K562 (cell line): ENCODE data around the gene PMP22. TPM values are rescaled to one million over a fixed set of nuclear protein-coding genes. Genes with fewer than 3 reads are reported as not detected.

Experiments used
- ATAC-seq: fragments of 200-7000 bp; cut with Tn5 transposase; 3 replicates; pipeline ENCODE4 v1.9.1; 2020; ENCODE audit warnings: moderate library complexity
- BruUV-seq: library from RNA; stranded (reverse); fragments of 400-500 nt; replicated peaks from 2 replicates; lab custom pipeline; 2021; lab: Mats Ljungman, UMichigan
- CTCF ChIA-PET: fragments of 300-600 bp; formaldehyde crosslinking; extraction: SDS; loops from one replicate; lab custom pipeline; 2021; ENCODE audit warnings: low intra/inter-chr PET ratio; lab: Yijun Ruan, JAX
- POLR2A ChIA-PET: fragments of 300-600, 350-650 bp; sonication (Branson Sonifier 250); formaldehyde crosslinking; extraction: SDS; loops from one replicate; lab custom pipeline; 2021; ENCODE audit warnings: antibody characterized with exemption, inconsistent platforms; lab: Yijun Ruan, JAX
- DNase-seq, 4 experiments: peaks; one replicate each; pipeline versions ENCODE4 v3.0.0 to v3.0.0-alpha.2; 2011 to 2018; ENCODE audit warnings: low spot score in 3 of 4, mixed read lengths in 3 of 4; ENCODE audit errors: extremely low read depth in 1 of 4
- FAIRE-seq: peaks from 2 replicates; lab custom pipeline; 2011; peaks lifted over from hg19 to GRCh38; lab: Jason Lieb, UNC
- H2AFZ ChIP-seq: 2 replicates; pipeline ENCODE4 v1.6.0; 2011; ENCODE audit warnings: low read depth, low read length, control low read depth, inconsistent platforms
- H3K27ac ChIP-seq: fragments of 200-600 bp; 3 replicates; pipeline ENCODE4 v1.8.0; 2011; ENCODE audit warnings: low read depth, mild to moderate bottlenecking, control low read depth, inconsistent platforms, low read length, moderate library complexity, mixed read lengths; ENCODE audit errors: extremely low read depth
- H3K27me3 ChIP-seq, 2 experiments: fragments of 300-600 bp in 1 of 2; 2 replicates in 1 of 2; 3 replicates in 1 of 2; pipeline versions ENCODE4 v1.6.0 to v1.8.0; 2011; ENCODE audit warnings: inconsistent platforms in 2 of 2, low read length in 2 of 2, mild to moderate bottlenecking in 1 of 2, mixed read lengths in 1 of 2, moderate library complexity in 1 of 2; ENCODE audit not compliant: control insufficient read depth in 2 of 2, insufficient read depth in 2 of 2
- H3K36me3 ChIP-seq: fragments of 300-600 bp; 3 replicates; pipeline ENCODE4 v1.8.0; 2011; ENCODE audit warnings: mild to moderate bottlenecking, low read length, inconsistent platforms; ENCODE audit not compliant: control insufficient read depth, insufficient read depth
- H3K4me1 ChIP-seq, 2 experiments: fragments of 200-600 bp in 1 of 2; replicated peaks in 1 of 2; 2 replicates in 1 of 2; 3 replicates in 1 of 2; pipeline versions ENCODE4 v1.5.1 to v1.8.0; 2011; ENCODE audit warnings: inconsistent platforms in 2 of 2, low read length in 2 of 2, mild to moderate bottlenecking in 1 of 2, mixed read lengths in 1 of 2, moderate library complexity in 1 of 2; ENCODE audit not compliant: control insufficient read depth in 2 of 2, insufficient read depth in 2 of 2
- H3K4me2 ChIP-seq: 2 replicates; pipeline ENCODE4 v1.6.1; 2011; ENCODE audit warnings: low read length, control low read depth, inconsistent platforms, mixed read lengths; ENCODE audit not compliant: insufficient read depth
- H3K4me3 ChIP-seq: fragments of 200-600 bp; sonication (generic), shearing (Covaris generic); 2 replicates; pipeline ENCODE4 v1.5.1; 2016; ENCODE audit warnings: control low read depth, inconsistent platforms
- H3K79me2 ChIP-seq: fragments of 200-600 bp; 3 replicates; pipeline ENCODE4 v1.8.0; 2011; ENCODE audit warnings: low read length, inconsistent platforms; ENCODE audit not compliant: control insufficient read depth, insufficient read depth
- H3K9ac ChIP-seq, 2 experiments: 2 replicates each; pipeline versions ENCODE4 v1.6.0 to v1.6.1; 2011; ENCODE audit warnings: low read depth in 2 of 2, low read length in 2 of 2, control low read depth in 1 of 2, inconsistent platforms in 1 of 2, mild to moderate bottlenecking in 1 of 2, mixed read lengths in 1 of 2; ENCODE audit not compliant: insufficient read depth in 1 of 2
- H3K9me1 ChIP-seq: one replicate; pipeline ENCODE4 v1.6.0; 2011; ENCODE audit warnings: inconsistent platforms, mild to moderate bottlenecking, low read length, moderate library complexity; ENCODE audit not compliant: control insufficient read depth, insufficient read depth
- H3K9me3 ChIP-seq: replicated peaks from 2 replicates; pipeline ENCODE4 v1.5.1; 2011; ENCODE audit warnings: low read depth, low read length, inconsistent platforms; ENCODE audit not compliant: control insufficient read depth, insufficient read depth
- H4K20me1 ChIP-seq: replicated peaks from 2 replicates; pipeline ENCODE4 v1.6.1; 2011; ENCODE audit warnings: low read length, inconsistent platforms, mixed read lengths; ENCODE audit not compliant: control insufficient read depth, insufficient read depth
- CBFA2T2 ChIP-seq: fragments of 450-650 bp; conservative IDR thresholded peaks from 2 replicates; pipeline ENCODE4 v1.6.1; 2017; ENCODE audit warnings: mild to moderate bottlenecking
- CHCHD3 ChIP-seq: fragments of 250-450 bp; sonication (Bioruptor Pico); IDR thresholded peaks from 2 replicates; pipeline ENCODE4 v2.1.2; 2022; ENCODE audit warnings: mild to moderate bottlenecking
- E2F3 ChIP-seq: fragments of 250-450 bp; sonication (Bioruptor Pico); IDR thresholded peaks from 2 replicates; pipeline ENCODE4 v1.4.0; 2020; ENCODE audit warnings: mild to moderate bottlenecking
- MECOM ChIP-seq: fragments of 250-450 bp; sonication (Bioruptor Pico); IDR thresholded peaks from 2 replicates; pipeline ENCODE4 v1.8.0; 2022; ENCODE audit warnings: inconsistent platforms
- PHF21A ChIP-seq: fragments of 450-650 bp; IDR thresholded peaks from 2 replicates; pipeline ENCODE4 v1.6.1; 2017; ENCODE audit warnings: low read depth, borderline replicate concordance
- POLR2AphosphoS2 ChIP-seq: IDR thresholded peaks from 2 replicates; pipeline ENCODE4 v1.6.1; 2012; ENCODE audit warnings: low read length, improper control_type of control experiment
- RBM22 ChIP-seq: fragments of 200-400 bp; formaldehyde crosslinking; IDR thresholded peaks from 2 replicates; pipeline ENCODE4 v1.6.1; 2018; ENCODE audit warnings: low read length, low read depth; ENCODE audit not compliant: poor library complexity, severe bottlenecking
- SMAD4 ChIP-seq: fragments of 250-450 bp; sonication (Bioruptor Pico); conservative IDR thresholded peaks from 2 replicates; pipeline ENCODE4 v1.8.0; 2021; ENCODE audit warnings: inconsistent platforms, mild to moderate bottlenecking, moderate library complexity
- SP2 ChIP-seq: IDR thresholded peaks from 2 replicates; pipeline ENCODE4 v1.6.1; 2011; ENCODE audit warnings: mild to moderate bottlenecking, low read depth, low read length, moderate library complexity; ENCODE audit not compliant: poor library complexity, severe bottlenecking; ENCODE audit errors: extremely low read depth
- ZNF143 ChIP-seq: sonication (generic); formaldehyde crosslinking; IDR thresholded peaks from 2 replicates; pipeline ENCODE4 v1.9.0; 2022; ENCODE audit warnings: mild to moderate bottlenecking, missing genetic modification reagents
- WGBS: fragments of 100-300 bp; shearing (Covaris generic); methylation state at CpG from one replicate; pipeline ENCODE4 v1.1.6; 2016; ENCODE audit warnings: low coverage, mixed read lengths; ENCODE audit not compliant: insufficient coverage; ENCODE audit errors: missing lambda C conversion rate; 5-methylcytosine and 5-hydroxymethylcytosine counted together
- in situ Hi-C: fragments of 300-500 bp; cut with MboI; formaldehyde crosslinking; loops from 4 replicates; pipeline ENCODE4 v1.15.0; 2018; ENCODE audit warnings: inconsistent platforms, mixed read lengths
- intact Hi-C: fragments of 100-400 bp; cut with micrococcal nuclease; formaldehyde crosslinking; loops from 2 replicates; pipeline ENCODE4 v1.14.2; 2022
- polyA plus RNA-seq, 8 experiments: library from polyadenylated mRNA; depleted of rRNA in 4 of 8; stranded (reverse) in 5 of 8; unstranded in 3 of 8; fragments of >200 nt; fragmentation: Nextera tagmentation in 2 of 8; fragmentation: Illumina TruSeq in 1 of 8; extraction: Ambion mirVana in 2 of 8; extraction: Trizol in 1 of 8; gene quantifications; 2 replicates each; pipeline versions ENCODE4 v1.2.1 to v1.2.3, GENCODE V29; 2011 to 2014; ENCODE audit warnings: inconsistent platforms in 1 of 8, missing spikeins in 1 of 8
- total RNA-seq, 7 experiments: library from RNA; depleted of rRNA in 6 of 7; stranded (reverse); fragments of >200 nt in 6 of 7; fragmentation: Illumina TruSeq in 2 of 7; extraction: Trizol in 2 of 7; gene quantifications; 2 replicates each; pipeline versions ENCODE4 v1.2.1 to v1.2.3, GENCODE V29; 2011 to 2021; ENCODE audit warnings: low replicate concordance in 1 of 7
- TF ChIP-seq, protein P1 (sequence below): fragments of 450-650 bp; formaldehyde crosslinking; IDR thresholded peaks from 2 replicates; pipeline ENCODE4 v1.4.0; 2022; ENCODE audit warnings: missing genetic modification characterization
- TF ChIP-seq, protein P2 (sequence below): fragments of 450-650 bp; IDR thresholded peaks from 2 replicates; pipeline ENCODE4 v1.6.1; 2017; ENCODE audit warnings: antibody characterized with exemption
- TF ChIP-seq, protein P3 (sequence below): sonication (generic); formaldehyde crosslinking; IDR thresholded peaks from 2 replicates; pipeline ENCODE4 v1.8.0; 2022; ENCODE audit warnings: mild to moderate bottlenecking, missing genetic modification reagents
- TF ChIP-seq, protein P4 (sequence below), 2 experiments: fragments of 150-350 bp in 1 of 2; IDR thresholded peaks; 2 replicates each; pipeline ENCODE4 v1.6.1; 2012 to 2016; ENCODE audit warnings: low read depth in 2 of 2, low read length in 2 of 2, mild to moderate bottlenecking in 1 of 2, moderate library complexity in 1 of 2

PMP22 gene
- total and polyA plus RNA-seq, 9 of the 15 experiments (the other 6 are each of a cell fraction or from before 2014, with no cell fraction given) = 12.6 to 62.3 (median 25.8) TPM

DNA sequence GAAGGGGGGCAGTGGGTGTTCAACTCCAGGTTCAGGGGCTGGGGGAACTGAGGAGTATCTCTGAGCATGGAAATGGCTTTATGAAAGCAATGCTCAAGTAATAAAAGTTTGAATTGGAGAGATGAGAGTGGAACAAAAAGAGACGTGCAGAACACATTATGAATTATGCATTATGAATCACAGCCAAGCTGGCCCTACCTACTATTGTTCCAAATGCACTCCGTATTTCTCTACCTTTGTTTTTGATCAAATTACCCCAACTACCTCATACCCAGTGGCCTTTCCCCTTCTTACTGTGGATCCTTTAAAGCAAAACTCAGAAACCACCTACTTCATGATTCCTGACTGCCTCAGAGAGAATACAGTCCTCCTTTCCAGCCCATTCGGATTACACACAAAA is 38.1 kb upstream of the PMP22 start (continued):
- TF ChIP-seq, protein P1, sequence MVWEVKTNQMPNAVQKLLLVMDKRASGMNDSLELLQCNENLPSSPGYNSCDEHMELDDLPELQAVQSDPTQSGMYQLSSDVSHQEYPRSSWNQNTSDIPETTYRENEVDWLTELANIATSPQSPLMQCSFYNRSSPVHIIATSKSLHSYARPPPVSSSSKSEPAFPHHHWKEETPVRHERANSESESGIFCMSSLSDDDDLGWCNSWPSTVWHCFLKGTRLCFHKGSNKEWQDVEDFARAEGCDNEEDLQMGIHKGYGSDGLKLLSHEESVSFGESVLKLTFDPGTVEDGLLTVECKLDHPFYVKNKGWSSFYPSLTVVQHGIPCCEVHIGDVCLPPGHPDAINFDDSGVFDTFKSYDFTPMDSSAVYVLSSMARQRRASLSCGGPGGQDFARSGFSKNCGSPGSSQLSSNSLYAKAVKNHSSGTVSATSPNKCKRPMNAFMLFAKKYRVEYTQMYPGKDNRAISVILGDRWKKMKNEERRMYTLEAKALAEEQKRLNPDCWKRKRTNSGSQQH (CRISPR knock-in tag) = no peak
- TF ChIP-seq CHCHD3 = no peak

DNA sequence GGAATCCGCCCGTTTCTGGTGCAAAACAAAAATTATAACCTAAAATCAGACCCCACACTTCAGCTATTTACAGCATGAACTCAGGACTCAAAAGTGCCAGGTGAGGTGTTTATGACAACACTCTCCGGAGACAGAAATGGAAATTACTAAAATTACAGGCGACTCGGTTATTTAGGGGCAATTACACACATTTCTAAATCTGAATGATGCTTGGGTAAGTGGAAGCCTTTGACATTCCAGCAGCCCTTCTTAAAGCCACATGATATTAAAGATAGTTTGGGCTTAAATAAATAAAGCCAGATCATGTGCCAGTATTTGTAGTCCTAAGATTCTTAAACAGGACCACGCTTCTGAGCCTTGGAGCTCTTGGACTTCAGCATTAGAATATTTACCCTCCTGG is 36.7 kb upstream of the PMP22 start:
- FAIRE-seq = no peak
- 3% methylated on average over 6 of the region's 6 CpGs for WGBS
- POLR2A ChIA-PET = interaction anchor here (1.1 kb wide), 1 partner anchor 10 kb away, joined by 4 read pairs; no protein-coding TSS in a partner anchor
- H3K36me3 ChIP-seq = no peaks in the 10 kb centered on the region
- no peak for ATAC-seq
- BruUV-seq = no TSS peak
- no peak overlapping the region for H3K27ac ChIP-seq
- H3K27me3 ChIP-seq = peaks cover 0 to 13% of the 10 kb centered on the region in 2 experiments; a peak in 3 of 5 replicates
- H3K79me2 ChIP-seq = no peaks in the 10 kb centered on the region
- H3K4me3 ChIP-seq = no peak overlapping the region
- no peak overlapping the region for H3K9ac ChIP-seq
- CTCF ChIA-PET = no interaction called here
- intact Hi-C loops = no loop called here
- DNase-seq = no peak
- no peak overlapping the region for H3K4me2 ChIP-seq
- no peaks in the 10 kb centered on the region for H3K4me1 ChIP-seq
- H2AFZ ChIP-seq = no peak overlapping the region
- H3K9me1 ChIP-seq = no peaks in the 10 kb centered on the region
- in situ Hi-C loops = no loop called here
- no peaks in the 10 kb centered on the region for H4K20me1 ChIP-seq
- no peaks in the 10 kb centered on the region for H3K9me3 ChIP-seq
- TF ChIP-seq RBM22 = no peak
- no peak for TF ChIP-seq MECOM (CRISPR knock-in tag)
- TF ChIP-seq SMAD4 (CRISPR knock-in tag) = no peak
- TF ChIP-seq CBFA2T2 = no peak
- TF ChIP-seq E2F3 = no peak
- TF ChIP-seq ZNF143 (CRISPR knock-in tag) = no peak
- TF ChIP-seq, protein P2, sequence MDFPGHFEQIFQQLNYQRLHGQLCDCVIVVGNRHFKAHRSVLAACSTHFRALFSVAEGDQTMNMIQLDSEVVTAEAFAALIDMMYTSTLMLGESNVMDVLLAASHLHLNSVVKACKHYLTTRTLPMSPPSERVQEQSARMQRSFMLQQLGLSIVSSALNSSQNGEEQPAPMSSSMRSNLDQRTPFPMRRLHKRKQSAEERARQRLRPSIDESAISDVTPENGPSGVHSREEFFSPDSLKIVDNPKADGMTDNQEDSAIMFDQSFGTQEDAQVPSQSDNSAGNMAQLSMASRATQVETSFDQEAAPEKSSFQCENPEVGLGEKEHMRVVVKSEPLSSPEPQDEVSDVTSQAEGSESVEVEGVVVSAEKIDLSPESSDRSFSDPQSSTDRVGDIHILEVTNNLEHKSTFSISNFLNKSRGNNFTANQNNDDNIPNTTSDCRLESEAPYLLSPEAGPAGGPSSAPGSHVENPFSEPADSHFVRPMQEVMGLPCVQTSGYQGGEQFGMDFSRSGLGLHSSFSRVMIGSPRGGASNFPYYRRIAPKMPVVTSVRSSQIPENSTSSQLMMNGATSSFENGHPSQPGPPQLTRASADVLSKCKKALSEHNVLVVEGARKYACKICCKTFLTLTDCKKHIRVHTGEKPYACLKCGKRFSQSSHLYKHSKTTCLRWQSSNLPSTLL = no peak
- TF ChIP-seq POLR2AphosphoS2 = no peak
- TF ChIP-seq, protein P3, sequence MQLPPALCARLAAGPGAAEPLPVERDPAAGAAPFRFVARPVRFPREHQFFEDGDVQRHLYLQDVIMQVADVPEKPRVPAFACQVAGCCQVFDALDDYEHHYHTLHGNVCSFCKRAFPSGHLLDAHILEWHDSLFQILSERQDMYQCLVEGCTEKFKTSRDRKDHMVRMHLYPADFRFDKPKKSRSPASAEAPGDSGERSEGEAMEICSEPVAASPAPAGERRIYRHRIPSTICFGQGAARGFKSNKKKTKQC (CRISPR knock-in tag) = no peak
- TF ChIP-seq, protein P4, sequence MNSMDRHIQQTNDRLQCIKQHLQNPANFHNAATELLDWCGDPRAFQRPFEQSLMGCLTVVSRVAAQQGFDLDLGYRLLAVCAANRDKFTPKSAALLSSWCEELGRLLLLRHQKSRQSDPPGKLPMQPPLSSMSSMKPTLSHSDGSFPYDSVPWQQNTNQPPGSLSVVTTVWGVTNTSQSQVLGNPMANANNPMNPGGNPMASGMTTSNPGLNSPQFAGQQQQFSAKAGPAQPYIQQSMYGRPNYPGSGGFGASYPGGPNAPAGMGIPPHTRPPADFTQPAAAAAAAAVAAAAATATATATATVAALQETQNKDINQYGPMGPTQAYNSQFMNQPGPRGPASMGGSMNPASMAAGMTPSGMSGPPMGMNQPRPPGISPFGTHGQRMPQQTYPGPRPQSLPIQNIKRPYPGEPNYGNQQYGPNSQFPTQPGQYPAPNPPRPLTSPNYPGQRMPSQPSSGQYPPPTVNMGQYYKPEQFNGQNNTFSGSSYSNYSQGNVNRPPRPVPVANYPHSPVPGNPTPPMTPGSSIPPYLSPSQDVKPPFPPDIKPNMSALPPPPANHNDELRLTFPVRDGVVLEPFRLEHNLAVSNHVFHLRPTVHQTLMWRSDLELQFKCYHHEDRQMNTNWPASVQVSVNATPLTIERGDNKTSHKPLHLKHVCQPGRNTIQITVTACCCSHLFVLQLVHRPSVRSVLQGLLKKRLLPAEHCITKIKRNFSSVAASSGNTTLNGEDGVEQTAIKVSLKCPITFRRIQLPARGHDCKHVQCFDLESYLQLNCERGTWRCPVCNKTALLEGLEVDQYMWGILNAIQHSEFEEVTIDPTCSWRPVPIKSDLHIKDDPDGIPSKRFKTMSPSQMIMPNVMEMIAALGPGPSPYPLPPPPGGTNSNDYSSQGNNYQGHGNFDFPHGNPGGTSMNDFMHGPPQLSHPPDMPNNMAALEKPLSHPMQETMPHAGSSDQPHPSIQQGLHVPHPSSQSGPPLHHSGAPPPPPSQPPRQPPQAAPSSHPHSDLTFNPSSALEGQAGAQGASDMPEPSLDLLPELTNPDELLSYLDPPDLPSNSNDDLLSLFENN (IDR thresholded peaks at IDR 0.05; ENCODE audit: low read depth in 2 of 2, low read length in 2 of 2) = no peak
- no peak for TF ChIP-seq SP2
- TF ChIP-seq PHF21A = no peak
